Stimulated activated CD8-positive, alpha-beta memory T cell treated with anti-CD3 and anti-CD28 coated beads, Interleukin-12 subunit alpha, Interleukin-12 subunit beta, amount 100 ng/mL, for 4 hours (primary cell): Measurements from ENCODE around the gene FOXJ3.

Source experiments
- DNase-seq: peaks from one replicate; pipeline ENCODE4 v3.0.0-alpha.2; 2020; ENCODE audit warnings: low read depth

FOXJ3 gene

GRCh38 chr1:42335050-42335808 is at the start of gene FOXJ3:
Gene FOXJ3 (minus strand): TSS chr1:42335235. CDS start chr1:42311093, 24,142 bp downstream.
- peak; percentile 87 for DNase-seq

GRCh38 chr1:42381280-42381673 is 46.2 kb upstream of the FOXJ3 start:
- no peak for DNase-seq

- DNase-seq = peak; percentile 28
Measured at GRCh38 chr1:42380586-42381279, 45.7 kb upstream of the FOXJ3 start, which contains the start of gene RIMKLA. Gene RIMKLA (plus strand): TSS chr1:42380792. CDS start chr1:42380935, 143 bp downstream.

- peak; percentile 0 for DNase-seq
Measured at GRCh38 chr1:42379794-42380585, 45.0 kb upstream of the FOXJ3 start.

GRCh38 chr1:42372796-42373195 is 37.8 kb upstream of the FOXJ3 start:
- no peak for DNase-seq

GRCh38 chr1:42370876-42371549 is 36.0 kb upstream of the FOXJ3 start:
- DNase-seq = no peak

GRCh38 chr1:42369471-42369870 is 34.4 kb upstream of the FOXJ3 start:
- DNase-seq = no peak

- no peak for DNase-seq
Measured at GRCh38 chr1:42368096-42368795, 33.2 kb upstream of the FOXJ3 start.

GRCh38 chr1:42365118-42365517 is 30.1 kb upstream of the FOXJ3 start:
- DNase-seq = no peak

GRCh38 chr1:42364542-42364941 is 29.5 kb upstream of the FOXJ3 start:
- no peak for DNase-seq

GRCh38 chr1:42364089-42364488 is 29.1 kb upstream of the FOXJ3 start:
- DNase-seq = no peak

GRCh38 chr1:42359466-42359865 is 24.4 kb upstream of the FOXJ3 start:
- no peak for DNase-seq

- DNase-seq = no peak
Measured at GRCh38 chr1:42358791-42359190, 23.8 kb upstream of the FOXJ3 start.

- no peak for DNase-seq
Measured at GRCh38 chr1:42350086-42350485, 15.1 kb upstream of the FOXJ3 start.

- DNase-seq = no peak
Measured at GRCh38 chr1:42348498-42348897, 13.5 kb upstream of the FOXJ3 start.

- no peak for DNase-seq
Measured at GRCh38 chr1:42343049-42343448, 8.0 kb upstream of the FOXJ3 start.

GRCh38 chr1:42340901-42341300 is 5.9 kb upstream of the FOXJ3 start:
- DNase-seq = no peak

GRCh38 chr1:42340093-42340492 is 5.1 kb upstream of the FOXJ3 start:
- DNase-seq = no peak

- DNase-seq = no peak
Measured at GRCh38 chr1:42336978-42337377, 1.9 kb upstream of the FOXJ3 start.

- DNase-seq = no peak
Measured at GRCh38 chr1:42335809-42336518, 929 bp upstream of the FOXJ3 start.
